NOMO-1 treated with dmso at 0.1 percent for 144 hours (cell line): ENCODE results near the gene SLC39A7.
A peak's percentile ranks its signal among the peaks of the same experiment; 100 is the strongest.

Experiments
- DNase-seq: peaks from one replicate; lab custom pipeline; 2025; ENCODE audit not compliant: unreplicated experiment; lab: John Stamatoyannopoulos, UW

The SLC39A7 gene

GRCh38 chr6:33204165-33204414 lies 3.4 kb downstream of the SLC39A7 start:
- no peak for DNase-seq

- peak; percentile 88 for DNase-seq
These were observed 3.9 kb downstream of the SLC39A7 start, which contains the start of gene HSD17B8 for GRCh38 chr6:33204415-33205190. Gene HSD17B8, plus strand, starts transcription at chr6:33204655. Its CDS starts 14 bp downstream, at chr6:33204669.

- no peak for DNase-seq
These were observed 4.7 kb downstream of the SLC39A7 start for GRCh38 chr6:33205191-33206026.

GRCh38 chr6:33206027-33206863 lies 5.6 kb downstream of the SLC39A7 start:
- DNase-seq: no peak

GRCh38 chr6:33206864-33207551 lies 6.3 kb downstream of the SLC39A7 start:
- no peak for DNase-seq

- no peak for DNase-seq
These were observed 7.0 kb downstream of the SLC39A7 start for GRCh38 chr6:33207552-33208090.

GRCh38 chr6:33208091-33208967 lies 7.7 kb downstream of the SLC39A7 start, which contains the start of gene RING1:
Gene RING1, plus strand, starts transcription at chr6:33208500. Its CDS starts 323 bp downstream, at chr6:33208823.
- DNase-seq: peak; percentile 73

- DNase-seq: no peak
These were observed 9.2 kb downstream of the SLC39A7 start for GRCh38 chr6:33209856-33210255.

GRCh38 chr6:33211136-33211535 lies 10.5 kb downstream of the SLC39A7 start:
- DNase-seq: no peak

- DNase-seq: no peak
These were observed 11.2 kb downstream of the SLC39A7 start for GRCh38 chr6:33211666-33212422.

GRCh38 chr6:33212857-33213165 lies 12.1 kb downstream of the SLC39A7 start:
- DNase-seq: no peak

- peak; percentile 34 for DNase-seq
These were observed 12.7 kb downstream of the SLC39A7 start for GRCh38 chr6:33213166-33213988.

- no peak for DNase-seq
These were observed 13.3 kb downstream of the SLC39A7 start for GRCh38 chr6:33213989-33214335.

- DNase-seq: no peak
These were observed 14.8 kb downstream of the SLC39A7 start for GRCh38 chr6:33215271-33216116.

GRCh38 chr6:33216117-33216649 lies 15.5 kb downstream of the SLC39A7 start:
- DNase-seq: no peak

GRCh38 chr6:33217246-33217645 lies 16.6 kb downstream of the SLC39A7 start:
- no peak for DNase-seq

GRCh38 chr6:33217681-33218080 lies 17.0 kb downstream of the SLC39A7 start:
- no peak for DNase-seq
